HPDE6-E6E7 (cell line): Measurements from ENCODE around the gene BZW1.

Experiments
- DNase-seq: peaks from one replicate; pipeline ENCODE4 v3.0.0; 2011; ENCODE audit warnings: missing footprints; ENCODE audit errors: extremely low spot score

The BZW1 gene

GRCh38 chr2:200839513-200839912, 27.8 kb downstream of the BZW1 start:
- peak; percentile 36 for DNase-seq

DNA sequence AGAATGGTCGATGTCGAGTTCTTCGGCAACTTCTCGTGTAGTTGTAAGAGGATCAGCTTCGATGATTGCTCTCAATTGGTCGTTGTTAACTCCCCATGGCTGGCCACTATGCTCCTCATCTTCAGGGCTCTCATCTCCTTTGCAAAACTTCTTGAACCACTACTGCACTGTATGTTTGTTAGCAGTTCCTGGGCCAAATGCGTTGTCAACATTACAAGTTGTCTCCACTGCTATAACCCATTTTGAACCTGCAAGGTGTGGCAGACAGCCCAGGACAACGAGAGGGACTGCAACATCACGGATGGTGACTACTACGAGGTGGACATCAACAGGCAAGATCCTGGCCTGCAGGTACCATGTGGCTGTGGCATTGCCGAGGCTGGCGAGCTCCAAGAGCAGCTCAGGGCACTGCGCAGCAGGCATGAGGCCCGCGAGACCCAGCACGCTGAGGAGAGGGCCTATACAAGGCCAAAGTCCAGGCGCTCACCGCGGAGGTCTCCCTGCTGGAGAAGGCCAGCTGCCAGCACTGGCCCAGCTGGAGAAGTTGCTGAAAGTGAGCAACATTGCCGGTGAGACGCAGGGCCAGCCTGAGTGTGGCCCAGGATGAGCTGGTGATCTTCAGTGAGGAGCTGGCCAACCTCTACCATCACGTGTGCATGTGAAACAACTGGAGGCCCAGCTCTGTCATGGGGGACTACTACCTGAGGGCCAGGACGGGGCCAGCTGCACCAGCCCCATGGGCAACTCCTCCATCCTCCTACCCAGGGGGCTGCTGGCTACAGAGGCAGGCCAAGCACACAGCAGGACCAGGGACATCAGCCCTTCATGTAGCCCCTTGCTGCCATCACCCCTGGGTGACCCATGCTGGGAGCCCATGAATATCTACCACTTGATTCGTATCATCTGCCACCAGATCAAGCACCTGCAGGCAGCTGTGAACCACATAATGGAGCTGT, 32.6 kb downstream of the BZW1 start:
- no peak for DNase-seq

DNA sequence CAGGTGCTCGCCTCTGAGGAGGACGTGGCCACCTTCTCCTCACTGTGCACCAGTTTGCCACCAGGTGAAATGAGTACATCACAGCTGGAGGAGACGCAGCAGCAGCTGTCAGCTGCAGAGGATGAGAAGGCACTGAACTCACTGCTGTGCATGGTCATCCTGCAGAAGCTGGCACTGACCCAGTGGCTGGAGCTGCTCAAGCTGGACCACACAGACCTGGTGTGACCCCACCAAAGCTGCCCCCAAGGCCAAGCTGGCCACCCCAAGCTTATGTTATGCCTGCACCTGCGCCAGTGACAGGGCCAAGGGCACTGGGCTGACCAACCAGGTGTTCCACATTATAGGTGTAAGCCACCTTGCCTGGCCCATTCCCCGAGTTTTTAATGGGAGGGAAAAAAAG, 33.5 kb downstream of the BZW1 start:
- DNase-seq: no peak

DNA sequence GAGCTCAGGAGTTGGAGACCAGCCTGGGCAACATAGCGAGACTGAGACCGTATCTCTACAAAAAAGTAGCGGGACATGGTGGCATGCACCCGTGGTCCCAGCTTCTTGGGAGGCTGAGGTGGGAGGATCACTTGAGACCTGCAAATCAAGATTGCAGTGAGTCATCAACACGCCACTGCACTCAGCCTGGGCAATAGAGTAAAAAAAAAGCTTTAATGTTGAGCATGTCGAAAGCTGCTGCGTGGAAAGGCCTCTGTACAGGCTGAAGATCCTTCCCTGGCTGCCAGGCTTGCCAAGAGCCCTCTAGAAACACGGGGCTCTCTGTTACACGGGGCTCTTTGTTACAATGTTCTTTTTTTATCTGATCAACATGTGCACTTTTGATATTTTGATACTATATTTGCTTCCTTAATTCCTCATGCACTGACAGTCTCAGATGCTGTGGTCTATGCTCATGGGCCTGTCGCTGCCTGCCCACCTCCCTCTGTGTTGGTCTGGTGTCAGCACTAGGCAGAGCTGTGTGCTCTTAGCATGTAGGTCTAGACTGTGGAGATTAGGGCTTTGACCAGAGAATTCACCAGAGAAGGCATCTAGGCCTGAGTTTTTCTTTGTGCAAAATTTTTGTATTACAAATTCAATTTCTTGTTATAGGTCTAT, 34.1 kb downstream of the BZW1 start:
- no peak for DNase-seq

DNA sequence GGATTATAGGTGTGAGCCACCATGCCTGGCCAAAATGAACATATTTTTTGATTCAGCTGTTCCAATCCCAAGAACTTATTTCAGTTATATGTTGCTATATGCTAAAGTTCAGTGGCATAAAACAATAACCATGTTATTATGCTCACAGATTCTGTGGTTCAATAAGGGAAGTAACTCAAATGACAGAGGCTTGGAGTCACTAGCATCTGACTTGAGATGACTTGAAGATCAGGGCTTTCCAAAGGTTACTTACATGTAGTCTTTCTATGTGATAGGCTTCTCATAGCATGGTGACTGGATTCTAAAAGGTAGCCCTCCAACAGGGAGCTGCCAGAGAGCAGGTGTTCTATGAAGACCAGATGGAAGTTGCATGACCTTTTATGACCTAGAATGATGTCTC, 35.6 kb downstream of the BZW1 start:
- DNase-seq: no peak

DNA sequence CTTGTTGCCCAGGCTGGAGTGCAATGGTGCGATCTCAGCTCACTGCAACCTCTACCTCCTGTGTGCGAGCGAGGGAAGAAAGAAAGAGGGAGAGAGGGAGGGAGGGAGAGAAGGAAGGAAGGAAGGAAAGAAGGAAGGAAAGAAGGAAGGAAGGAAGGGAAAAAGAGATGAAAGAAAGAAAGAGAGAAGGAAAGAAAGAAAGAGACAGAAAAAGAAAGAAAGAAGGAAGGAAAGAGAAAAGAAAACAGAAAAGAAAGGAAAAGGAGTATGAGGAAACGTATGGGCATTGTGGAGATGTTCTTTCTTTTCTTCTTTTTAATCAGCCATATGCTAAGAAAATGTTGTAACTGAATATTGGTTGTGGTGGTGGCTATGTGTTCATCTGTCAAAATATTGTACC, 36.2 kb downstream of the BZW1 start:
- DNase-seq: no peak

- no peak for DNase-seq
Observed at GRCh38 chr2:200850512-200851256, 39.0 kb downstream of the BZW1 start.

- no peak for DNase-seq
Observed at GRCh38 chr2:200851398-200852248, 39.9 kb downstream of the BZW1 start.

DNA sequence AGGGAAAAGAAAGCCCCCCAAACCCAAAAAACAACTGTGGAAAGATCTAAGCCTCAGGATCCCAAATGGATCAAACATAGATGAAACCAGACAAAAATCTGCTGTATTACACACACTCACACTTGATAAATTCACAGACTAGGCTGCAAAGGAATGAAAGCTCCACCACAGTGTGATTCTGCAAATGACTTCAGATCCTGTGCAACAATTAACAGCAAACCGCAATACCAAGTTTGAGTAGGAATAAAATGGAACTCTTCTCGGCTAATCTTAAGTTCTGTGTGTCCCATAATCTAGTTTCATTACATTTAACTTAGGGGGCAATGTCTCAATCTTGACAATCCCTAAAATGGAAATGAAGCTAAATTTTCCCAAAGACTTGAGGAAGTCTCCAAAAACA, 40.9 kb downstream of the BZW1 start:
- DNase-seq: no peak

DNA sequence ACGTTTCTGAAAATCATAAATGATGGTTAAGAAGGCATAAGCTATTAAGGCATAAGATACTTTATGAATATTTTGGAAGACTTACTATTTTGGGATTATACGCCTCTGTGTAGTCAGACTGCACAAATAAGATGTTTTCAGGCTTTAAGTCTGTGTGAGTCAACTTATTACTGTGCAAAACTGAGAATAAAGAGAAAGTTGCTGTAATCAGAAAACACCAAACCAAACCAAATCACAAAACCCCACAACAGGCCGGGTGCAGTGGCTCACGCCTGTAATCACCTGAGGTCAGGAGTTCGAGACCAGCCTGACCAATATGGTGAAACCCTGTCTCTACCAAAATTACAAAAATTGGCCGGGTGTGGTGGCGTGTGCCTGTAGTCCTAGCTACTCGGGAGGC, 45.1 kb downstream of the BZW1 start:
- no peak for DNase-seq

DNA sequence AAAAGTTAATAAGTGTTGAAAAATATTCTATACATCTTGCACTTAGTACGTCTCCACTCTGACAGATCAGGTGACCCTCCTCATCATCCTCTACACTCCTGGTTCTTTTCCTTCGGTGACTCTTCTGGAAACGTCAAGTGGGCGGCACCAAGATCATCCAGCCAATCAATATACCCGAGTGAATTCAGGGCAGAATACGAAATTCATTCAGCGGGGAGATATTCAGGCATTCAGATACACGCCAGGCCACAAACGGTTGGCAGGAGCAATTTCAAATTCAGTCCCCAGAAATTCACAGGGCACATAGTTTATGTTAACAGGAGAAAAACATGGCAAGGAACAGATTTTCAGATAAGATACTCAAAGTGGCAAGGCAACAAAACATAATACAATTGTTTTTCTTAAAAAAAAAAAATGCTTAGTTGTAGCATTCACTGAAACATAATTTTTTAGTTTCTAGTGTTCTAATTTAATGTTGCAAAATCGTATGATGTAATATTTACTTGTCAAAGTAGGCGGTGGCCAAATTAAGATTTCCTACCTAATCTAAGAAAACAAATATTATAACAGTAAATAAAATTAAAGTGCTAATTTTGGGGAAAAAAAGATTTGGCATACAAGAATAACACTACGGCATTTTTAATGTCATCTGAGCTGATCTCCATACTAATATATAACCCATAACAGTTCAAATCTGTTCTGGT, 48.5 kb downstream of the BZW1 start:
- no peak for DNase-seq

DNA sequence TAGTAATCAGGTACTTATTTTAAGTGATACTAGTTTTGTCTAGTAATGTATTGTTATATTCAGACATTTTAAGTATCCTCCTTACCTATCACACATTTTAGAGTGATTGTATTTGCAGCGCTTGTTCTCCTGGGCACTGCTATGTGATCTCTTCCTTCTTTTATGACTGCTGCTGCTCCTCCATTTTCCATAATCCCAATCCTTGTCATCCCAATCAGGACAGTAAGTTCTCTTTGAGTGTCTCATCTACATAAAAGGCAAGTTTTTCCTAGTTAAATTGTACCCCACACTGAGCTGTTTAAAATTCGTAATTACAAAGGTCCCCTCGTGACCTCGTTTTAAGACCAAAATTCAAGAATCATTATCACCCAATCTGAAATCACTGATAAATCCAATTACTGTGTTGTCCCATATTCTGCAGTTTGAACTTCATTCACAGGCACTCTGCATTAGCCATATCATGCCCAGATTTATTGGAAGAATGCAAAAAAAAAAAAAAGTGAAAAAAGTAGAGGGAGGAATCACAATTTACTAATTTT, 50.0 kb downstream of the BZW1 start:
- no peak for DNase-seq

- DNase-seq: no peak
Observed at GRCh38 chr2:200862532-200863000, 50.9 kb downstream of the BZW1 start.

DNA sequence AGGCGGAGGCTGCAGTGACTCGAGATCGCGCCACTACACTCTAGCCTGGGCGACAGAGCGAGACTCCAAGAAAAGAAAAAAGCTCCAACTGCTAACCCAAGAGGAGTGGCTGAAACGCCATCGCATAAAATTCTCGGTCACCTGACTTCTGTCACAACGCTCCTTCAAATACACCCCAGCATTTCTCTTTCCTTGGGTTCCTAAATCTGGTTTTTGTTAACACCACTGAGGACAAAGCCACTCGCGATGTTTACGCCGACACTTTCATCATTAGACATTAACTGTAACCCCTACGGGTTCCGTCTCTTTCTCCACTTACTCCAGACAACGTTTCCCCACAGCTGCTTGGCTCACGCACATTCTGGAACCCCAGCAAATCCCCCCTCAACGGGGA, 52.1 kb downstream of the BZW1 start:
- DNase-seq: no peak

DNA sequence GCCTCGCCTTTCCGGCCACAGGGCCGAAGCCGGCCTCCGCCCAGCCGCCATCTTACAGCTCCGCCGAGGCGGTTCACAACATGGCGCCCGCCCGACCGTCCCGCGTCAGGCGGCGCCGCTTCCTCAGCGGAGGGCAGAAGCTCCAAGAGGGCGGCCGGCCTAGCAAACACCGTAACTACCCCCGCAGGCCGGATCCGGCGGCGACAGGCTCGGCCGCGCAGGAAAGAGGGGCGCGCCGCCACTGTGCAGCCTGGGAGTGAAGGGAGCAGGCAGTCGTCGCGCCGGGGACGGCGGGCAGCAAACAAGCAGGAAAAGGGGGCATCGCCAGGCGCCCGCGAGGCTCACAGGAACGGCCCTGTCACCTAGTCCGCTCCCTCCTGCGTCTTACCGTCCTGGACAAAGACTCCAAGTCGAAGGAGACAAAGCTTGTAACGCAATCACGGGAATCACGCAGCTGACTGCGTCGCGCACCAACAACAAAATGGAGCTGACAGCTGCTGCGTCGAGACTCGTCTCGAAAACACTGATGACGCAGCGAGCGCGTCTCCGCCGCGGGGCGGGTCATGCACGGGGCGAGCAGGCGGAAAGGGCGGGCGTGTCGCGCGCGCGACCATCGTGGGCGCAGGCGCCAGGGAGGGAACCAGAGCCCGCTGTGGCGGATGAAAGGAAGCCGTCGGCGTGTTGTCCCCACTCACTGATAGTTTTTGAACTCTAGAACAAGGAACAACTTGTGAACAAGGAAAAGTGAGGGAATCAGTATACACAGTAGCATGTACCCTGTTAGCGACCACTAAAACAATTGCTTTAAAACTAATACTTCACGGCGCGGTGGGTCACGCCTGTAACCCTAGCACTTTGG, 52.7 kb downstream of the BZW1 start, which contains the start of gene CLK1:
TSS of gene CLK1 (minus strand) at position 483 of the 859 bp plus-strand sequence. CDS start 2,796 bp downstream, outside the sequence.
- DNase-seq: peak; percentile 87

- no peak for DNase-seq
Observed at GRCh38 chr2:200869014-200869413, 57.3 kb downstream of the BZW1 start.

DNA sequence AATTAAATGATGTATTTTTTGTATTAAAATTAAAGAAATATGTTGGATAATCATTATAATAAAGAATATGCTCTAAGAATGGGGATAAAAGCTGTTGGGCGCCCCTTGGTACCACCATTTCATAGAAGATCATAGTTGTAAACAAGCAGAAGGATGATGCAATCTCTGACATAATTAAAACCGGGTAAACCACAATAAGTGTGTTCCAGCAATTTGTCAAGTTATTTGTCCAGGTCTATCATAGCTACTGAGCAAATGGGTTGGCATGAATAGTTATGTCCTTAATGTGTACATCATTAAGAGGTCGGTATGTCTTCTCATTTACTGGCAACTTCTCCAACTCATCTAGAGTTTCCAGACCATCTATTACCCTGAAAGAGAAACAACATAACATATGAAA, 59.4 kb downstream of the BZW1 start:
- DNase-seq: no peak

GRCh38 chr2:200873560-200873959, 61.9 kb downstream of the BZW1 start:
- DNase-seq: no peak
